Activated CD8-positive, alpha-beta memory T cell treated with anti-CD3 and anti-CD28 coated beads, Interleukin-2, amount 50 U/mL, for 24 hours (primary cell): ENCODE measurements around the gene ZNF20.

Source experiments
- DNase-seq: peaks from one replicate; pipeline ENCODE4 v3.0.0-alpha.2; 2020; ENCODE audit errors: extremely low read depth

Gene ZNF20

DNA sequence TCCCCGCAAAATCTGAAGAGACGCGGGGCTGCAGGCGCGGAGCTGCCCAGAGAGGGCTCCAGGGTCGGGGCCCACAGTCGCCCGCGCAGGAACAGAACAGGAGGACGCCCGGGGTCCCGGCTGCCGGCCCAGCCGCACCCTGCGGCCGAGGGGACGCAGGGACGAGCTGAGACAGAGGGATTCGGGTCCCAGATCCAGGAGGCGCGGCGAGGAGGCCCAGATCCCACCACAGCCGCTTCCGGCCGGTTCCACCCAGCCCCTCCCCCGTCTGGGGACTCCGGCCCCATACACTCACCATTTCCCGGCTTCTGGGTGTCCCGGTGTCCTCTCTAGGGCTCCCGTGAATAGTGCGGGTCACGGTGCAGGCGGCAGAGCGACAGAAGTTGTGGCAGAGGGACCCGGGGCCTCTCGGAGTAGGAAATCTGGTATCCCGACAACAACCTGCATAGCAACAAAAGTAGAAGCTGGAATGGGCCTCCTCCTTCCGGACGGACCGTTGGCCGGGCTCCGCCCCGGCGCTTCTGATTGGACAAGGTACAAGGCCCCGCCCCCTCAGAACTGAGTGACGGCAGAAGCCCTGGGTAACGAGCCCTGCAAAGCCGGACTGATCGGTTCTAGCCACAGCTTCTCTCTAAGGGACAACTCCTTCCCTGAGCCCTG, at the start of gene ZNF20:
ZNF20 (minus strand) TSS at position 466 of the 660 bp plus-strand sequence; CDS start at position 298, 168 bp downstream.
- DNase-seq = peak; percentile 78

DNA sequence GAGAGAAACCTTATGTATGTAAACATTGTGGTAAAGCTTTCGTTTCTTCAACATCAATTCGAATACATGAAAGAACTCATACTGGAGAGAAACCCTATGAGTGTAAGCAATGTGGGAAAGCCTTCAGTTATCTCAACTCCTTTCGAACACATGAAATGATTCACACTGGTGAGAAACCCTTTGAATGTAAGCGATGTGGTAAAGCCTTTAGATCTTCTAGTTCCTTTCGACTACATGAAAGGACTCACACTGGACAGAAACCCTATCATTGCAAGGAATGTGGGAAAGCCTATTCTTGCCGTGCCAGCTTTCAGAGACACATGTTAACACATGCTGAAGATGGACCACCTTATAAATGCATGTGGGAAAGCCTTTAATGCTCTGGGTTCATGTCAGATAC, 47.5 kb upstream of the ZNF20 start:
- DNase-seq = no peak

DNA sequence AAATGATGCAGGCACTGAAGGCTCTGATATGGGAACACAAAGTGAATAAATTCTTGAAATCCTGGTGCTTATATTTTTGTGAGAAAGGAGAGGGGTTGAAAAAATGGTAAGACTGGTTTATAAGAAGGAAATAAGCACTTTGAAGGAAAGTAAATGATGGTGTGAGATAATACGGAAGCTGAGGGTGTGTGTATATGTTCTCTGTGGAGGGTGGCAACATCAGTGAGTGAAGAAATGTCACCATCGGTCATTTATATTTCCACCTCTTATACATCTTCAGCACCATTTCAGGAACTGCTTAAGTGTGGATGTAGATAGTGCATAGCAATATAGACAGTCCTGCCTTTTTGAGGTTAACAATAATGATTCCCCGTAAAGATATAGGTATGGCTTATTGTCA, 40.2 kb upstream of the ZNF20 start:
- DNase-seq = no peak

DNA sequence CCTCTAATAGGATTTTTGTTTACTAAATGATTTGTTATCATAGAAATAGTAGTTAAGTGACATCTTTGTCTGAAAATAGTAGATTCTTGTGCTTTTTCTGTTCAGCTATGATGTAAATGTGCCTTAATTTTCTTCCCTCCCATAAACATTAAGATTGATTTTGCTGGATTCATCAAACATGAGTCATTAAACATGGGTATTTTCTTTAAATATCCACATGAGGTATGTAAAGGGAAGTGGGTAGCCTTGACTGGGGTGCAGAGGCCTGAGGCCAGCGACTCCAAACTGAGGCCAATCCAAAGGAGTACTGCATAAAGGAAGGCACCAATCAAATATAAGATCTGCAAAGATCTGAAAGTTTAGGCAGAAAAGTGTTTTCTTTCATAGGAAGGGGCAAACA, 26.5 kb upstream of the ZNF20 start:
- no peak for DNase-seq

DNA sequence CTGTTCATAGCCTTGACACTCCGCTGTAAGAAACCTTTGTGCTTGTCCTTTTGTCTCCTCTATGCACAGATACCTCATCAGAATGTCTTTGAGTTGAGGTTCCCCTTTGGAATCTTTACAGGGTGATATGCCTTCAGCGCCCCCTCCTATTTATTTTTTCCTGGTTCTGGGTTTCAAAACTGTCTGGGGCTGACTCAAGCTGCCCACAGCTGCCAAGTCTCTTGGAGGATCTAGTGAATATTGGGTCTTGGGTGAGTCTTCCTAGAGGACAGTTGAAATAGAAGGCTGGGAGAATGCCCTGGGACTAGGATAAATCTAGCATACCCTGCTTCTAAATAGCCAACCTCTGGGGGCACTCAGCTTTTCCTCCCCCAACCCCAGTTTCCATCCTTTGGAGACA, 23.7 kb upstream of the ZNF20 start:
- DNase-seq = no peak

DNA sequence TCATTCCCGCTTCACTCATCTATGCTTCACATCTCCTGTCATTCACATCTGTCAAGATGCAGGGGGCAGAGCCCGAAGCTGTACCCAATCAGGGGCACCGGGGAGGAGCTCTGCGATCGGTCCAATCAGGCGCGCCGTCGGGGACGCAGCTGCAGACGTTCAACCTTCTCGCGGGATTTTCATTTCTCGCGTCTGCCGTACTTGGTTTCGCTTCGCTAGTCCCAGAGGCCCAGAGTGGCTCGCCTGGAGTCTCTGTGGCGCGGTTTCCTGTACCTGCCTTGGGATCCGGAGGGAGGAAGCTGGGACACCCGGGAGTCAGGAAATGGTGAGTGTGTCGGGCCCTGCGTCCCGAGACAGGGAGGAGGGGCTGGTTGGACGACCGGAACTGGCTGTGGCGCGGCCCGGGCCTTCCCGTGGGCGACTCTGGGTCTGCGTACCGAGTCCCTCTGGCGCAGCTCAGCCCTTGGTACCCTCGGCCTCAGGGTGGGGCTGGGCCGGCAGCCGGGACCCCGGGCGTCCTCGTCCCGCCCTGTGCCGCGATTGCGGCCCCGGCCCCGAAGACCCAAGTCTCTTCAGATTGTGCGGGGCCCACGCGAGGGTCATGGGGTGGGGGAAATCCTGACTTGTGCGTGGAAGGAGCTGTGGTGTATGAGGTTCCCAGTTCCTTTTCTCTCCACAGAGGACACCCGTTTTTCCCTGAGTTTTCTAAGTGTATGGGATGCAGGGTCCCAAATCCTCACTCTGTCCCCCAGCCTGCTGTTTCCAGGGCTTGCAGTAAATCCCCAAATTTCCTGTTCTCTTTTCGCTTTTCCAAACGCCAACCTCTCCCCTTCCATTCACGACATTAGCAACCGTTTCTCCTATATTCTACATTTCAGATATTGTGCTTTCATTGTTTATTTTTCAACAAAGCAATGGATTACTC, 23.0 kb upstream of the ZNF20 start, which contains the start of gene ZNF136:
ZNF136 (plus strand) TSS at position 215 of the 925 bp plus-strand sequence; CDS start at position 323, 108 bp downstream.
- DNase-seq = peak; percentile 84

DNA sequence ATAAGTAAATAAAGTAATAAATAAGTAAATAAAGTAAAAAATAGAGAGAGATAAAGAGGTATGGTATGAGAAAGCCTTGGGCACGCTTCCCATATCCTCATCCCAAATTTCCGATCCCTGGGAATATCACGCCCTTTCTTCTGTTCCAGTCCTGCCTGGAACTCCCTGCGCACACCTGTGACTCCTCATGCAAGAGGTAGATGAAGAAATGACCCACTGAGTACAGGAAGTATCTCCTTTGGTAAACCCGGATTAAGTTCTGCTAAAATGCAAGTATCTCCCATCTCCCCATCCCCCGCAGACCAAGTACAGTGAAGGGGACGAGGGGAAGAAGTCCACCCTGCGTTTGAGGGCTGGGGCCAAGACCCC, 22.3 kb upstream of the ZNF20 start:
- no peak for DNase-seq

DNA sequence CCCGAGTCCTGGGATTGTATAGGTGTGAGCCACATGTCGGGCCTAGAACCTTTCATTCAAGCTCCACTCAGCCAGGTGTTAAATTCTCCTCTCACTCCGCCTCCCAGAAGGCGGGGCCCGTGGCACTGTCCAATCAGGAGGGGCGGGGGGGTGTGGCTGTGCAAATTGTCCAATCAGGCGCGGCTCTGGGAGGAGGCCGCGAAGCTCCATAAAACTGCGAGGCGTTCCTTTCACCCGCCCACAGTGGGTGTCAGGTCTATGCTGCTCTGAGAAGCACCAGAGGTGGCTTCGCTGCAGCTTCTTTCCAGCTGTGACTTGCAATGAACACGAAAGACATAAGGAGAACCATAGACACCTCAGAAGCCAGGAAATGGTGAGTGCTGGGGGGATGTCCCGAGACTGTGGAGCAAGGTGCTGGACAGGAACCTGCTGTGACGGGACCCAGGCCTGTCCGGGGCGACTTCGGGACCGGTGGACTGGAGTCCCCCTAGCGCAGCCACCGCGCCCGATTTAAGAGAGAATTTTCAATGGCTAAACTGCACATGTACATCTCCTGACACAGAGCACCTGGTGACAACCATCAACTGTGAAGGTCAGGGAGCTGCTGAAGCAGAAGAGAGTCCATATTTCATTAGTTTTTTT, 19.7 kb upstream of the ZNF20 start:
- no peak for DNase-seq

DNA sequence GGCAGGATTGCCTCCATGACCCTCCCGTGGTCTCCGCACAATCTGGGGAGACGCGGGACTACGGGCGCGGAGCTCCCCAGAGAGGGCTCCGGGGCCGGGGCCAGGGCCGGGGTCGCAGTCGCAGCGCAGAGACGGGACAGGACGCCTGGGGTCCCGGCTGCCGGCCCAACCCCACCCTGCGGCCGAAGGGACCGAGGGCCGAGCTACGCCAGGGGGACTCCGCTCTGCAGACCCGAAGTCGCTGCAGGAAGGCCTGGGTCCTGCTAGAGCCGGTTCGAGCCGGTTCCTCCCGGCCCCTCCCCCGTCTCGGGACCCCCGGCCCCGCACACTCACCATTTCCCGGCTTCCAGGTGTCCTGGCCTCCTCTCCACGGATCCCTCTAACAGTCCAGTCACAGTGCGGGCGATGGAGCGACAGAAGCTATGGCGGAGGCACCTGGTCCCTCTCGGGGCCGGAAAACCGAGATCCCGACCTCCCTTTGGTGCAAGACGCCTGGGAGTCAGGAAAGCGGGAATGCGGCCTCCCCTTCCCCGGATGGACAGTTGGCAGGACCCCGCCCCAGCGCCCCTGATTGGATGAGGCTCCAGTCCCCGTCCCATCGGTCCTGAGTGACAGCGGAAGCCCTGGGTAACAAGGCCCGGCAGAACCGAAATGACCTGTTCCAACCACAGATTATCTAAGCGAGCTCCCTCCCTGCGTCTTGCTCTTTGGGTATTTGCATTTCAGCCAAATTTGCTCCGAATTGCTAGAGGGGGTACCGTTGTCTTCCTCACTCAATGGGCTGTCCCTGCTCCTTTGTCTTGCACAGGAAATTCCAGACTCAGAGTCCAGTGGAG, 16.3 kb upstream of the ZNF20 start, which contains the start of gene ZNF625:
ZNF625 (minus strand) TSS at position 512 of the 836 bp plus-strand sequence; CDS start at position 336, 176 bp downstream.
- no peak for DNase-seq

DNA sequence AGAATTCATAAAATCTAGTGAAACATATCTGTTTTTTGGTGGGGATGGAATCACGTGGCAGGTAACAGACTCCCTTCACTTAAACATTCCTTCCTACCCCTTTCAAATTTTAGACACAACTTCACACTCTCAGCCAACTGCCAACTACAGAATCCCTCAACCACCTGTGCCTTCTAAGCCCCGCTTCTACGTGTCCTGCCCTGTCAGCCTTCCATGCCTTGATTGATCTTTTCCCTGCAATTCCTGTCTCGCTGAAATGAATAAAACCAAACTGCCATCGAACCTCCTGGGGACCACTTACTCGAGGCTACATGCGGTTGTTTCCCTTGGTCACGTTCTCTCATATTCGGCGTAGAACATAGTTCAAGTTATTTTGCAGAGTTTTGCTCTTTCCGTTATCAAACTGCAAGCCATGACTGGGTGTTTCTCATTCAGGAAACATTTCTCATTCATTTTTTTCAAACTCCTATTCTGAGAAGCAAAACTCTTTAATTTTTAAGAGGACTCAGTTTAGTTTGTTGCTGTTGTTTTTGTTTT, 15.2 kb upstream of the ZNF20 start:
- DNase-seq = no peak

DNA sequence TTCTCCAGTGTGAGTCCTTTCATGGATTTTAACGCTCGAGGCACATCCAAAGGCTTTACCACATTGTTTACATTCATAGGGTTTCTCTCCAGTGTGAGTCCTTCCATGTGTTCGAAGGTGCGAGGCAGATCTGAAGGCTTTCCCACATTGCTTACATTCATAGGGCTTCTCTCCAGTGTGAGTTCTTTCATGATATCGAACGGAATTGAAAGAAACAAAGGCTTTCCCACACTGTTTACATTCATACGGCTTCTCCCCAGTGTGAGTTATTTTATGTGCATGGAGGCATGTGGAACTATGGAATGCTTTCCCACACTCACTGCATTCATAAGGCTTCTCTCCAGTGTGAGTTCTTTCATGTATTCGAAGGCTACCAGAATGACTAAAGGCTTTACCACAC, 5.2 kb upstream of the ZNF20 start:
- DNase-seq = no peak

DNA sequence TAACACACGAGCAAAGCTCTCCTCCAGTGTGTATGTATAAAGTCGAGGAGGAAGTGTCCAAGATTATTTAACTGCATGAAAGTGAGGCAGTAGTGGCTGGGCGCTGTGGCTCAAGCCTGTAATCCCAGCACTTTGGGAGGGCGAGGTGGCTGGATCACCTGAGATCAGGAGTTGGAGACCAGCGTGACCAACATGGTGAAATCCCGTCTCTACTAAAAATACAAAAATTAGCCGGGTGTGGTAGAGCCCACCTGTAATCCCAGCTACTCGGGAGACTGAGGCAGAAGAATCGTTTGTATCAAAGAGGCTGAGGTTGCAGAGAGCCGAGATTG, 1.2 kb upstream of the ZNF20 start:
- no peak for DNase-seq

DNA sequence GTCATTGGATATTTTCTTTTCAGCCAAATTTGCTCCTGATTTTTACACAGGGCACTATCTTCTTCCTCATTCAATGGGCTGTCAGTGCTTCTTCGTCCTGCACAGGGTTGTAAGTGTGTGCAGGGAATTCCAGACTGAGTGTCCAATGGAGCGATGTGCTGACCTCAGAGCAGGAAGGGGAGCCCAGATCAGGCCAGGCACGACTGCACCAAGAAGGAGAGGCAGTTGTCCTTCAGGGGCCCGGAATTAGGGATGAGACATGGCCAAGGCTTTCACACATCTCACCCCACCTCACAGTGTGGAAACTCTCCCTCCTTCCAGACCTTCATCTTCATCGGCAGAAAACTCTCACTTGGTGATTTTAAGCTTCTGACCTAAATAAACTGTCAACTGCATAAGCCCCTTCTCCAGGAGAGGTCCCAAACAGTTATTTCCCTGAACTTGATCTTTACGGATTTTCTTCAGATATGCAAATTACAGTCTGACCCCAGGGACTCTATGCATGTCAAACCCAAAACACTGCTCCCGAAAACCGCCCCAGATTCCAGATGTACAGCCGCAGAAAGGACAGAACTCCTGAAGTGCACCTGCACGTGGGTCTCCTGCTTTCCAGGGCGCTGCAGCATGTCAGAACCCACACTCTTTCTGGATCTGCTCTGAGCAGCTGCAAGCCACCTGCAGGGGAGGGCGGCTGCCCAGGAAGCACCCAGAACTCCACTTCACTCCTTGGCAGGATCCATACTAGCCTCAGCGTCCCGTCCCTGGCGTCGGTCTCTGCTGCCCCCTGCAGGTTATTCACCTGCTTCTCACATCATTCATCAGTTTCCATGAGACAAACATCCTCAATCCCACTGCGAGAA, 625 bp upstream of the ZNF20 start:
- peak; percentile 62 for DNase-seq

DNA sequence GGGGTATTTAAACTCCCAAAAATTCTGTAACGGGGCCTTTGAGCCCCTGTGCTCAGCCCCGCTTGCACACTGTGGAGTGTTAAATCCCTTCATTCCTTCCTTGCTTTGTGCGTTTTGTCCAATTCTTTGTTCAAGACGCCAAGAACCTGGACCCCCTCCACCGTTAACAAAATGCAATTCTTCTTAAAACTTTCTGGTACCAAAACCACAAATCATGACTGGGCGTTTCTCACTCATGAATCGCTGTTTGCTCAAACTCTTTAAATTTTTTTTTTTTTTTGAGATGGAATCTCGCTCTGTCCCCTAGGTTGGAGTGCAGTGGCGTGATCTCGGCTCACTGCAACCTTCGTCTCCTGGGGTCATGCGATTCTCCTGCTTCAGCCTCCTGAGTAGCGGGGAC, 881 bp downstream of the ZNF20 start:
- DNase-seq = no peak

DNA sequence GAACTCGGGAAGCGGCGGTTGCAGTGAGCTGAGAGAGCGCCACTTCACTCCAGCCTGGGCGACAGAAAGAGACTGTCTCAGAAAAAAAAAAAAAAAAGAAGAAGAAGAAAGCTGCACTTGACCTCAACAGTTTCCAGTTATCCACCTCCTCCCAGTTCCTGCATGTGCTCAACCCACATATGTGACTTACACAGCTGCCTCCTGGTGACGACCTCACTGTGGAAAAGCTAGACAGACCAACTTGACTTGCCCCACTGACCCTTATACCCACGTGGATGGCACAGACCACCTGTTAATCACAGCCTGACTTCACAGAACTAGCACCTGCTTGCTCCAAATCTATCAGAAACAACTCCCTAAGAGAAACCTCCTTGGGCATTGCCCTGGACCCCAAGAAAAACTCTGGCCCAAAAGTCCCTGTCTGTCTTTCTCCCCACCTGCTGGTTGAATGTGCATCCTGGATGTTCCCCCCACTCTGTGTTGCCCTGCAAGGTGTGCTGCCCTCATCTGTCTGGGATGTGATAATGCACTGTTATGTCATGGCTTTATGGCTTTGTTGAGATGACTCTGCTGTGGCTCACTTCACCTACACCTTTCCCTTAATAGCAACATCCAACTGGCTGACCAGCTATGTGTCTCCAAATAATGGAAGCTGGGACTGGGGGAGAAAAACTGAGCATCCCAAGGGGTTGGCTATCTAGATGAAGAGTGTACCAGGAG, 2.8 kb downstream of the ZNF20 start:
- no peak for DNase-seq

DNA sequence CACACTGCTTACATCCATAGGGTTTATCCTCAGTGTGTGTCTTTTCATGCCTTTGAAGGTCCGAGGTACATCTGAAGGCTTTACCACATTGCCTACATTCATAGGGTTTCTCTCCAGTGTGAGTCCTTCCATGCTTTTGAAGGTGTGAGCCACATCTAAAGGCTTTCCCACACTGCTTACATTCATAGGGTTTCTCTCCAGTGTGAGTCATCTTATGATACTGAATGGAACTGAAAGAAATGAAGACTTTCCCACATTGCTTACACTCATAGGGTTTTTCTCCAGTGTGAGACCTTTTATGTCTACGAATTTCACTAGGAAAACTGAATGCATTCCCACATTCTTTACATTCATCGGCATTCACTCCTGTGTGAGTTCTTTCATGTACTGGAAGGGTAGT, 7.1 kb downstream of the ZNF20 start:
- no peak for DNase-seq

DNA sequence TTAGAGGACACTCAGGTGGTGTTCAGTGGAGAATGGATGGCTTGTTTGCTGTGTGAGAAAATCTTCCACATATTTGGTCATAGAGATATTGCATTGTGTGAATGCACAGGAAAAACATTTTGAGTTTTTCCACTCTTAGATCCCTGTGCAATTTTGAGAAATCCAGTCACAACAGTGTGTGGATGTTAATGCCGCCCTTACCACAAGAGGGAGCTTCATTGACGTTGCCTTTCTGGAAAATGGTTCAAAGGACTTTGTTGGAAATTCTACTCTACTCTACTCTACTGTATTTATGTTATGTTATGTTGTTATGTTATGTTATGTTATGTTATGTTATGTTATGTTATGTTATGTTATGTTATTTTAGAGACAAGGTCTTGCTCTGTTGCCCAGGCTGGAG, 13.4 kb downstream of the ZNF20 start:
- no peak for DNase-seq

DNA sequence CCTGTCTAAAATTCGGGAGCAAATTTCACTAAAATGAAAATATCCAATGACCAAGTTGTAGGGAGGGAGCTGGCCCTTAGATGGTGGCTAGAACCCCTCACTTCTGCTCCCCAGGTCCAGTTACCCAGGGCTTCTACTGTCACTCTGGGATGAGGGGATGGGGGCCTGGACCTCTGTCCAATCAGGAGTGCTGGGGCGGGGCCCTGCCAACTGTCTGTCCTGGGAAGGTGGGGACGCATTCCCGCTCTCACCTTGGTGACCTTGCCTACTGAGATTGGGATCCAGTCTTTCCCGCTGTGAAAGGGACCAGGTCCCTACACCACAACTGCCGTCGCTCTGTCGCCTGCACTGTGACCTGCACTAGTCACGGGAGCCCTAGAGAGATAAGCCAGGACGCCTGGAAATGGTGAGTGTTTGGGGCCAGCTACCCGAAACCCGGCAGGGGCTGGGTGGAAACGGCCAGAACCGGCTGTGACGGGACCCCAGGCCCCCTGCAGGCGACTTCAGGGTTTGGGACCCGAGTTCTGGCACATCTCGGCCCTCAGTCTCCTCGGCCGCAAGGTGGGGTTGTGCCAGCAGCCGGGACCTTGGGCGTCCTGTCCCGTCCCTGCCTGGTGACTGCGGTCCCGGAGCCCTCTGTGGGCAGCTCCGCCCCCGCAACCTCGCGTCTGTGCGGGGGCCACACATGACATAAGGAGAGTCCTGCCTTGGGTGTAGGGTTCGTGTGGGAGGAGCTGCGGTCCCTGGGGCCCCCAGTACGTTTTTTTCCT, 22.8 kb downstream of the ZNF20 start:
- no peak for DNase-seq

DNA sequence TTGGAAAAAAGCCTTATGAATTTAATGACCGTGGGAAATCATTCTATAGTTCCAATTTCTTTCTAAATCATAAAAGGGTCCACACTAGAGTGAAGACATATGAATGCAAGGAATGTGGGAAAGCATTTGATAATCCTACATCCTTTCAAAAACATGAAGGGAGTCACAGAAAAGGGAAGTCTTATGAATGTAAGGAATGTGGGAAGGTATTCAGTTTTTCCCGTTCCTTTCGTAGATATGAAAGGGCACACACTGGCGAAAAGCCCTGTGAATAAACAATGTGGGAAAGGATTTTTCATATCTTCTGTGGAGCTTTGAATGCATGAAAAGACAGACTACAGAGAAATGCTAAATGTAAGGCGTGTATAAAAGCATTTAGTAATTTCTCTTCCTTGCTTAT, 27.0 kb downstream of the ZNF20 start:
- DNase-seq = no peak
